HCT116 (cell line): Measurements from ENCODE around the gene SWT1. TPM values are rescaled to one million over a fixed set of nuclear protein-coding genes. Genes with fewer than 3 reads are reported as not detected.

Experiments used
- ATAC-seq: fragments of 200-7000 bp; cut with Tn5 transposase; 2 replicates; pipeline ENCODE4 v1.9.1; 2020; ENCODE audit warnings: mild to moderate bottlenecking, moderate library complexity
- BruUV-seq: library from RNA; stranded (reverse); fragments of 400-500 nt; replicated peaks from 2 replicates; lab custom pipeline; 2021; lab: Mats Ljungman, UMichigan
- CTCF ChIA-PET: fragments of 300-600 bp; sonication (Branson Sonifier 250); formaldehyde crosslinking; loops from one replicate; lab custom pipeline; 2021; ENCODE audit warnings: antibody characterized with exemption; lab: Charles Lee
- POLR2A ChIA-PET: fragments of 300-600, 350-600 bp; sonication (Branson Sonifier 250); formaldehyde crosslinking; loops from one replicate; lab custom pipeline; 2021; ENCODE audit warnings: antibody characterized with exemption; lab: Charles Lee
- RAD21 ChIA-PET, 2 experiments: fragments of 300-600 bp; sonication (Branson Sonifier 250); formaldehyde crosslinking; loops; one replicate each; lab custom pipeline; 2023; ENCODE audit warnings: low total read pairs in 2 of 2; ENCODE audit not compliant: uncharacterized antibody in 2 of 2, unreplicated experiment in 2 of 2, low non-redundant PET in 1 of 2; lab: Charles Lee
- DNase-seq: peaks from one replicate; pipeline ENCODE4 v3.0.0-alpha.2; 2010; ENCODE audit warnings: low read depth, low spot score
- H2AFZ ChIP-seq: fragments of 200-600 bp; shearing (Covaris generic), sonication (generic); 2 replicates; pipeline ENCODE4 v1.6.1; 2017; ENCODE audit warnings: low read depth, mixed run types, mixed read lengths, antibody characterized with exemption, low read length; ENCODE audit not compliant: poor library complexity, severe bottlenecking
- H3K27ac ChIP-seq: 2 replicates; pipeline ENCODE4 v1.5.1; 2012; ENCODE audit warnings: low read depth, low read length
- H3K27me3 ChIP-seq: fragments of 200-600 bp; sonication (generic); 2 replicates; pipeline ENCODE4 v1.6.1; 2016; ENCODE audit warnings: mixed run types, low read length, mixed read lengths; ENCODE audit not compliant: insufficient read depth
- H3K36me3 ChIP-seq, 2 experiments: fragments of 200-500 bp in 1 of 2; fragments of 200-600 bp in 1 of 2; sonication (Bioruptor generic) in 1 of 2; sonication (generic) in 1 of 2; 2 replicates each; pipeline versions ENCODE4 v1.5.1 to v1.6.1; 2014 to 2016; ENCODE audit warnings: low read length in 2 of 2, inconsistent platforms in 1 of 2, mixed read lengths in 1 of 2, mixed run types in 1 of 2; ENCODE audit not compliant: insufficient read depth in 2 of 2, control insufficient read depth in 1 of 2
- H3K4me1 ChIP-seq, 2 experiments: fragments of 200-600 bp in 1 of 2; sonication (generic) in 1 of 2; 2 replicates each; pipeline versions ENCODE4 v1.5.1 to v1.6.1; 2012 to 2017; ENCODE audit warnings: low read length in 2 of 2, inconsistent platforms in 1 of 2, mild to moderate bottlenecking in 1 of 2, mixed read lengths in 1 of 2, mixed run types in 1 of 2, moderate library complexity in 1 of 2; ENCODE audit not compliant: insufficient read depth in 2 of 2, control insufficient read depth in 1 of 2
- H3K4me2 ChIP-seq: fragments of 200-600 bp; sonication (generic); 2 replicates; pipeline ENCODE4 v1.6.1; 2017; ENCODE audit warnings: mixed run types, low read length, mixed read lengths
- H3K4me3 ChIP-seq, 2 experiments: fragments of 200-600 bp in 1 of 2; sonication (generic) in 1 of 2; replicated peaks in 1 of 2; 2 replicates each; pipeline ENCODE4 v1.5.1; 2011 to 2016; ENCODE audit warnings: low read length in 2 of 2, control low read depth in 1 of 2, low read depth in 1 of 2, mild to moderate bottlenecking in 1 of 2, mixed read lengths in 1 of 2, mixed run types in 1 of 2
- H3K79me2 ChIP-seq: fragments of 200-600 bp; sonication (generic); 2 replicates; pipeline ENCODE4 v1.6.1; 2017; ENCODE audit warnings: mild to moderate bottlenecking, mixed run types, low read length, moderate library complexity, mixed read lengths; ENCODE audit not compliant: insufficient read depth
- H3K9ac ChIP-seq: fragments of 200-600 bp; sonication (generic); 2 replicates; pipeline ENCODE4 v1.6.1; 2016; ENCODE audit warnings: low read length, mixed read lengths
- H3K9me2 ChIP-seq: fragments of 200-600 bp; sonication (generic), shearing (Covaris generic); 2 replicates; pipeline ENCODE4 v1.6.1; 2017; ENCODE audit warnings: mixed run types, mild to moderate bottlenecking, moderate library complexity; ENCODE audit not compliant: insufficient read depth
- H3K9me3 ChIP-seq, 2 experiments: fragments of 200-500 bp in 1 of 2; fragments of 200-600 bp in 1 of 2; sonication (Bioruptor generic) in 1 of 2; sonication (generic) in 1 of 2; 2 replicates each; pipeline ENCODE4 v1.6.1; 2014 to 2017; ENCODE audit warnings: low read length in 2 of 2, mixed read lengths in 2 of 2, inconsistent platforms in 1 of 2, low read depth in 1 of 2, mild to moderate bottlenecking in 1 of 2, mixed run types in 1 of 2, moderate library complexity in 1 of 2; ENCODE audit not compliant: control insufficient read depth in 1 of 2, insufficient read depth in 1 of 2
- H4K20me1 ChIP-seq: fragments of 200-600 bp; sonication (generic), shearing (Covaris generic); 2 replicates; pipeline ENCODE4 v1.6.1; 2017; ENCODE audit warnings: mixed run types, mild to moderate bottlenecking, moderate library complexity; ENCODE audit not compliant: insufficient read depth
- CBX3 ChIP-seq: IDR thresholded peaks from 2 replicates; pipeline ENCODE4 v1.6.1; 2012; ENCODE audit warnings: low read depth
- ELF1 ChIP-seq: IDR thresholded peaks from 2 replicates; pipeline ENCODE4 v1.6.1; 2012; ENCODE audit warnings: low read depth, borderline replicate concordance
- FOSL1 ChIP-seq: IDR thresholded peaks from 2 replicates; pipeline ENCODE4 v1.6.1; 2012; ENCODE audit warnings: low read depth
- MAX ChIP-seq: IDR thresholded peaks from 2 replicates; pipeline ENCODE4 v1.6.1; 2012
- RAD21 ChIP-seq: IDR thresholded peaks from 2 replicates; pipeline ENCODE4 v1.6.1; 2012; ENCODE audit warnings: low read depth, mild to moderate bottlenecking
- ZNF274 ChIP-seq: fragments of 200-500 bp; sonication (Bioruptor generic); IDR thresholded peaks from 2 replicates; pipeline ENCODE4 v1.6.1; 2014; ENCODE audit warnings: mild to moderate bottlenecking, low read depth, low read length, inconsistent platforms
- intact Hi-C: fragments of 100-400 bp; cut with micrococcal nuclease; formaldehyde crosslinking; loops from 2 replicates; pipeline ENCODE4 v1.10.0; 2022
- total RNA-seq: library from RNA; stranded (reverse); gene quantifications from one replicate; pipeline ENCODE4 v1.2.1, GENCODE V29; 2021; ENCODE audit not compliant: unreplicated experiment
- TF ChIP-seq, protein P1 (sequence below): IDR thresholded peaks from 2 replicates; pipeline ENCODE4 v1.6.1; 2011; ENCODE audit warnings: mild to moderate bottlenecking, low read length, moderate library complexity; ENCODE audit not compliant: insufficient replicate concordance; ENCODE audit errors: extremely low read depth
- TF ChIP-seq, protein P2 (sequence below), 3 experiments: fragments of 200-600 bp in 1 of 3; sonication (generic) in 1 of 3; IDR thresholded peaks in 2 of 3; conservative IDR thresholded peaks in 1 of 3; 2 replicates each; pipeline ENCODE4 v1.5.1; 2012 to 2017; ENCODE audit warnings: low read depth in 2 of 3, low read length in 2 of 3, antibody characterized with exemption in 1 of 3, borderline replicate concordance in 1 of 3, control low read depth in 1 of 3, mild to moderate bottlenecking in 1 of 3, mixed read lengths in 1 of 3, mixed run types in 1 of 3, moderate library complexity in 1 of 3; ENCODE audit not compliant: insufficient read depth in 1 of 3

SWT1 gene
- total RNA-seq, 1 experiment from 2014 or later, result 3.3 TPM

GRCh38 chr1:185262151-185262550 lies 105.2 kb downstream of the SWT1 start (continued):
- TF ChIP-seq, protein P1, sequence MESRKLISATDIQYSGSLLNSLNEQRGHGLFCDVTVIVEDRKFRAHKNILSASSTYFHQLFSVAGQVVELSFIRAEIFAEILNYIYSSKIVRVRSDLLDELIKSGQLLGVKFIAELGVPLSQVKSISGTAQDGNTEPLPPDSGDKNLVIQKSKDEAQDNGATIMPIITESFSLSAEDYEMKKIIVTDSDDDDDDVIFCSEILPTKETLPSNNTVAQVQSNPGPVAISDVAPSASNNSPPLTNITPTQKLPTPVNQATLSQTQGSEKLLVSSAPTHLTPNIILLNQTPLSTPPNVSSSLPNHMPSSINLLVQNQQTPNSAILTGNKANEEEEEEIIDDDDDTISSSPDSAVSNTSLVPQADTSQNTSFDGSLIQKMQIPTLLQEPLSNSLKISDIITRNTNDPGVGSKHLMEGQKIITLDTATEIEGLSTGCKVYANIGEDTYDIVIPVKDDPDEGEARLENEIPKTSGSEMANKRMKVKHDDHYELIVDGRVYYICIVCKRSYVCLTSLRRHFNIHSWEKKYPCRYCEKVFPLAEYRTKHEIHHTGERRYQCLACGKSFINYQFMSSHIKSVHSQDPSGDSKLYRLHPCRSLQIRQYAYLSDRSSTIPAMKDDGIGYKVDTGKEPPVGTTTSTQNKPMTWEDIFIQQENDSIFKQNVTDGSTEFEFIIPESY, result no peak
- no peak for TF ChIP-seq ELF1
- TF ChIP-seq, all 23 proteins: peak for 0

- Histone ChIP-seq H3K79me2 (no peaks in the 10 kb centered on the region), H3K4me1 (peaks cover 1% of the 10 kb centered on the region in 2 experiments; a peak in 2 of 4 replicates), H2AFZ (no peak overlapping the region), H3K4me3 (no peak overlapping the region), H3K27me3 (no peaks in the 10 kb centered on the region), H3K4me2 (no peak overlapping the region), H3K9ac (no peak overlapping the region), H3K9me3 (no peaks in the 10 kb centered on the region), H3K9me2 (no peaks in the 10 kb centered on the region), H3K27ac (no peak overlapping the region), H4K20me1 (no peaks in the 10 kb centered on the region), H3K36me3 (no peaks in the 10 kb centered on the region)
- ChIA-PET CTCF (no interaction called here), RAD21 (interaction anchor here in 1 of 2 experiments (0.7 kb wide), 1 partner anchor 101 kb away, joined by 5 read pairs; no protein-coding TSS in a partner anchor), POLR2A (no interaction called here)
- intact Hi-C loops, result no loop called here
- ATAC-seq, result no peak
- no TSS peak for BruUV-seq
- DNase-seq, result no peak
- no peak for TF ChIP-seq ZNF274
- TF ChIP-seq MAX, result no peak
- TF ChIP-seq RAD21, result no peak
- no peak for TF ChIP-seq CBX3
- TF ChIP-seq FOSL1, result no peak
- TF ChIP-seq, protein P2, sequence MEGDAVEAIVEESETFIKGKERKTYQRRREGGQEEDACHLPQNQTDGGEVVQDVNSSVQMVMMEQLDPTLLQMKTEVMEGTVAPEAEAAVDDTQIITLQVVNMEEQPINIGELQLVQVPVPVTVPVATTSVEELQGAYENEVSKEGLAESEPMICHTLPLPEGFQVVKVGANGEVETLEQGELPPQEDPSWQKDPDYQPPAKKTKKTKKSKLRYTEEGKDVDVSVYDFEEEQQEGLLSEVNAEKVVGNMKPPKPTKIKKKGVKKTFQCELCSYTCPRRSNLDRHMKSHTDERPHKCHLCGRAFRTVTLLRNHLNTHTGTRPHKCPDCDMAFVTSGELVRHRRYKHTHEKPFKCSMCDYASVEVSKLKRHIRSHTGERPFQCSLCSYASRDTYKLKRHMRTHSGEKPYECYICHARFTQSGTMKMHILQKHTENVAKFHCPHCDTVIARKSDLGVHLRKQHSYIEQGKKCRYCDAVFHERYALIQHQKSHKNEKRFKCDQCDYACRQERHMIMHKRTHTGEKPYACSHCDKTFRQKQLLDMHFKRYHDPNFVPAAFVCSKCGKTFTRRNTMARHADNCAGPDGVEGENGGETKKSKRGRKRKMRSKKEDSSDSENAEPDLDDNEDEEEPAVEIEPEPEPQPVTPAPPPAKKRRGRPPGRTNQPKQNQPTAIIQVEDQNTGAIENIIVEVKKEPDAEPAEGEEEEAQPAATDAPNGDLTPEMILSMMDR (IDR thresholded peaks at IDR 0.05 in 2 of 3, conservative IDR thresholded peaks at IDR 0.05 in 1 of 3; ENCODE audit: borderline replicate concordance in 1 of 3, insufficient read depth in 1 of 3, low read depth in 2 of 3, low read length in 2 of 3), result no peak
- TF ChIP-seq, protein P1, result no peak
Observed at GRCh38 chr1:185263292-185263691, 106.3 kb downstream of the SWT1 start.
